ENCODE results near the gene ALG12. TPM values are rescaled to one million over a fixed set of nuclear protein-coding genes. Genes with fewer than 3 reads are reported as not detected.
A peak's percentile ranks its signal among the peaks of the same experiment; 100 is the strongest.

ALG12 gene
- total RNA-seq, 1 donor = 6.8 TPM

DNA sequence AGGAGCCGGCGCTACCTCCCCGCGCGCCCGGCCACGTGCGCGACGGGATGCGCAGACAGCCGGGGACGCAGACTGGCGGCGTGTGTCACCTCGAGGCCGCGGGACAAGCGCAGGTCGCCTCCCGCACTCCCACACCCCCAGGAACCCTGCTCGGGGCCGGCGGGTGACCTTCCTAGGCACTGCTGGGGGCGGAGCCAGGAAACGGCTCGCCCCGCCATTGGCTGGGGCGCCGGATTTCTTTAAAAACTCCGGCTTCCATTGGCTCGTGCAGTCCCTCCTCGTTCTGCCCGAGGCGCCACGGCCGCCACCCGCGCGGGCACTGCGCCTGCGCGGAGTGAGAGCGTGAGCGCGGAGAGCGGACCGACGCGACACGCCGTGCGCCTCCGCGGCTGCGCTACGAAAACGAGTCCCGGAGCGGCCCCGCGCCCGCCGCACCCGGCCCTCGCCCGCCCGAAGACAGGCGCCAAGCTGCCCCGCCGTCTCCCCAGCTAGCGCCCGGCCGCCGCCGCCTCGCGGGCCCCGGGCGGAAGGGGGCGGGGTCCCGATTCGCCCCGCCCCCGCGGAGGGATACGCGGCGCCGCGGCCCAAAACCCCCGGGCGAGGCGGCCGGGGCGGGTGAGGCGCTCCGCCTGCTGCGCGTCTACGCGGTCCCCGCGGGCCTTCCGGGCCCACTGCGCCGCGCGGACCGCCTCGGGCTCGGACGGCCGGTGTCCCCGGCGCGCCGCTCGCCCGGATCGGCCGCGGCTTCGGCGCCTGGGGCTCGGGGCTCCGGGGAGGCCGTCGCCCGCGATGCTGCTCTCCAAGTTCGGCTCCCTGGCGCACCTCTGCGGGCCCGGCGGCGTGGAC lies 42.1 kb upstream of the ALG12 start, which contains the start of gene PIM3:
Gene PIM3, plus strand, starts transcription at position 614 of the 846 bp plus-strand sequence. Its CDS starts 176 bp downstream, at position 790.
- Histone ChIP-seq H3K9me3 (ENCODE audit: low read depth, low read length) (no peaks in the 10 kb centered on the region), H3K27me3 (ENCODE audit: insufficient read depth, low read length) (no peaks in the 10 kb centered on the region), H3K4me3 (ENCODE audit: low read length) (peak within 1 kb of the TSS; percentile 82), H3K4me1 (ENCODE audit: insufficient read depth, low read length) (peaks cover 43% of the 10 kb centered on the region)

DNA sequence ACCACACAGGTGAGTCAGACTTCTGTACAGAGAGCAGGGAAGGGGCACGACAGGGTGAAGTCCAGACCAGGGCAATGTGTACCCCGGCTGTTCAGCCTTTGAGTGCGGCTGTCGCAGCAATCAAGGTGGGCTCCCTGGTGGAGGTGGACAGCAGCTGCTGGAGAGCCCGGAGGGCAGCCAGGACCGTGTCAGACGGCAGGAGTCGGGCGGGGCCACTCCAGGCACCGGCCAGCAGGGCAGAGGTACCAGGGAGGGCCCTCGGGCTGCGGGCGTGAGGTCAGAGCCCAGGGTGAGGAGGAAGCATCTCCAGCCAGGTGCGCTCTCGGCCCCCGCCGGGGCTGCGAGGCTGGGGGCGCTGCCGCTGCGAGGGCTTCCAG lies 41.5 kb upstream of the ALG12 start:
- H3K27me3 ChIP-seq (ENCODE audit: insufficient read depth, low read length) = no peaks in the 10 kb centered on the region
- H3K4me1 ChIP-seq (ENCODE audit: insufficient read depth, low read length) = peaks cover 37% of the 10 kb centered on the region
- H3K4me3 ChIP-seq (ENCODE audit: low read length) = peak overlapping the region; percentile 82
- H3K9me3 ChIP-seq (ENCODE audit: low read depth, low read length) = no peaks in the 10 kb centered on the region

DNA sequence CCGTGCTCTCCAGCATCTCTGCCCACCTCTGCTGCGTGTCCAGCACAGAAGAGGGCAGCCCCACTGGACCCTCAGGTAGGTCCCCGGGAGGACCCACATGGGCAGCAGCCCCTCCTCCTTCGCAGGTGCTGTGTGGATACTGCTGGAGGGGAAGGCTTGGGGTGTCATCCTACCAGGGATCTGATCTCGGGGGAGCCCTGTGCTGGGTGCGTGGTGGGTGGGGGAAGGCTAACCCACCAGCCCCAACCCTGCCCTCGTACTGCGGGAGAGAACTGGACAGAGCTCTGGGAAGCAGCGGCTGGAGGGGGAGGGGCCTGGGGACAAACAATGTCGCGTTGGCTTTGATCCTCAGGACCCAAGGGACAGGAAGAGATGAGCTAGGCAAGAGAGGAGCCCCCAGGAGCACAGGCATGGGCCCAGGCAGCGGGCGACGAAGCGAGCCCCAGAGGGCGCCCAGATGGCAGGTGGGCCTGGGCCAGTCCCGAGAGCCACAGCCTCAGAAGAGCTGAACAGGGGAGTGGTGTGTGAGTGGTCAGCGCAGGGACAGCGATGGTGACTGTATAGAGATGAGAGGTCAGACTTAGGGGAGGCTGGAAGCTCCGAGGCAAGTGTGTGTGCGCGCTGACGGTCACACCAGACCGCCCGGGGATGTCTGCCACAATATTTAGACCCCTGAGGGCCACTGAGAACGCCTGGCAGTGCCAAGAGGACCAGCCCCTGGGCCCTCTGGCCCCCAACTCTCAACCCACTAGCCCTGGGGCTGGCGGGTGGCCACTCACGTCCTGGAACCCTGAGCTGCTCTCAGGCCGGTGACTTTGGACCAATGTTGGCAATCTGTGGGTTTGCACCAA lies 40.9 kb upstream of the ALG12 start:
- no peaks in the 10 kb centered on the region for H3K9me3 ChIP-seq (ENCODE audit: low read depth, low read length)
- peak overlapping the region; percentile 82 for H3K4me3 ChIP-seq (ENCODE audit: low read length)
- H3K27me3 ChIP-seq (ENCODE audit: insufficient read depth, low read length) = no peaks in the 10 kb centered on the region
- peaks cover 33% of the 10 kb centered on the region for H3K4me1 ChIP-seq (ENCODE audit: insufficient read depth, low read length)

DNA sequence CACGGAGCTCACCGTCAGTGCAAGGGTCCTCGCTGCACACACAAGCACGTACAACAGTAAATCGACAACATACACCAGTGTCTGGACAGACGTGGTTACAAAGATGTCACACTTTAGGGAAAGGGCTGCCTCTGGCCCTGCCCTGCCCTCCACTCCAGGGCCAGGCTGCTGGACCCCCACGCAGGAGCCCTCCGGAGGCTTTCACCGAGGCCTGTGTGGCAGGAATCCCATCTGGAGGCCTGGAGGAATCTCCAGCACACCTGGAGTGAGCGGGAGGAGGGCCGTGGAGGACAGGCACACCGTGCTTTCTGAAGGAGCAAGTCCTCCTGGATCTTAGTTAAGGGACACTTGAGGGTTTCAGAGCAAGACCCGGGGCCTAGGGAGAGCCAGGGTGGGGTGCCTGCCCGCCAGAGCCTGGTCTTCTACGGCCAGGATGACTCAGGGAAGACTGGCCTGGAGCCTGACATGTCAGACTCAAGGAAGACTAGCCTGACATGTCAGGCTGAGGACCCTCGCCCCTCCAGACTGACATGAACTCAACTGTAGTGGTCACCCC lies 40.2 kb upstream of the ALG12 start:
- Histone ChIP-seq H3K4me3 (ENCODE audit: low read length) (no peak overlapping the region), H3K27me3 (ENCODE audit: insufficient read depth, low read length) (no peaks in the 10 kb centered on the region), H3K4me1 (ENCODE audit: insufficient read depth, low read length) (peaks cover 33% of the 10 kb centered on the region), H3K9me3 (ENCODE audit: low read depth, low read length) (no peaks in the 10 kb centered on the region)

DNA sequence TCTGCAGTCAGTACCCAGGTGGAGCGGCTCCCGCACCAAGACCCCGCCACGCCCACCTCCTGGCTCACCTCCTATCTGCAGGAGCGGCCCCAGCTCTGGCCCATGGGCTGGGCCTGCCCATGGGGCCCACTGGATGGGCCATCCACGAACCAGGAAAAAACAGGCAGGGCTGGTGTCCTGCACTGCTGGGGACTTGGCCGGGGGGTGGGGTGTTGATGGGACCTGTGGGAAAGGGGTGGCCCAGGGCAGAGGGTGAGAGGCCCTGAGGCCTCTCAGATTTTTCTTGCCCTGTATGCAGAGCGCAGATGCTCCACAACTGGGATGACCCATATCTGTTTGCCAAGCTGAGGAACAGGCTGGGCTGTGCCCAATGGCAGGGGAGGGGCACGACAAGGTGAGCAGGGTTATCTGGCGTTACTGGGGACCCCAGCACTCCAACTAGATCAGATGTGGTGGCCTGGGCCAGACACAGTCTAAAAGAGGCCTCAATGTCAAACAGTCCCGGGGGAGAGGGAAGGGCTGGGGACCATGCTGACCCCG lies 39.7 kb upstream of the ALG12 start:
- H3K4me1 ChIP-seq (ENCODE audit: insufficient read depth, low read length) = peaks cover 33% of the 10 kb centered on the region
- H3K9me3 ChIP-seq (ENCODE audit: low read depth, low read length) = no peaks in the 10 kb centered on the region
- no peaks in the 10 kb centered on the region for H3K27me3 ChIP-seq (ENCODE audit: insufficient read depth, low read length)
- no peak overlapping the region for H3K4me3 ChIP-seq (ENCODE audit: low read length)

DNA sequence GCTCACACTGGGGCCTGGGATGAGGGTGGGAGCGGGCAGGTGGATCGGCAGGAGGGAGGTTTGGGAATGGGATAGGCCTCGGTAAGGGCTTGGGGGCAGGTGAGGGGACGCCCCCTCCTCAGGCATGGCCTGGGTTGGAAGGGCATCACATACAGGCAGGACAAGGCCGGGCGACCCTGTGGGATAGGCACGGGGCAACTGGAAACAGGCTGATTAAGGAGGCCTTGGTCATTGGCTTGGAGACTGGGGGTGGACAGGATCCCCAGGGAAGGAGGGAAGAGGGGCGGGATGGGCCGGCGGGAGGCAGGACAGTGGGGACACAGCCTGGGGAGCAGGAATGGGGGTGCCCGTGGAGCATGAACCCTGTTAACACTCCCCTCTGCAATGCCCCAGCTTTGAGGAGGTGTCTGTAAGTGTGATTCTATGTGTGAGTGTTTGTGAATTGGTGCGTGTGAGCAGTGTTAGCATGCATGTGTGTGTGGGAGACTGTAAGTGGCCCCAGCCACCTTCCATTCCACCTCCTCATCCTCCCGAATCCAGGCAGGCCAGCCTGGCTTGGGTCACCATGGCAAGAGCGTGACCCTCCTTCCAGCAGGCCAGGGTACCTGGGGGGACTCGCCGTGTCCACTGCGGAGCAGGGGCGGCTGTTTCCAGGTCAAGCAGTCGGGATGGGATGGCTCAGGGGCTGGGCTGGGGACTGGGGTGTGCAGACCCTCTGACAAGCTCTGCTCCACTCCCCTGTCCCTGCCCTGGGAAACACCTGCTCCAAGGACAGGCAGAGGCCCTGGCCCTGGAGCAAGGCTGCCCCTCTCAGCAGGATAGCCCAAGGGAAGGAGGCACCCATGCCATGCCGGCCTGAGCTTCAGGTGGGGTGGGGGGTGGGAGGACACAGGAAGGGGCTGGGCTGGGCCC lies 38.9 kb upstream of the ALG12 start:
- Histone ChIP-seq H3K4me1 (ENCODE audit: insufficient read depth, low read length) (peaks cover 33% of the 10 kb centered on the region), H3K4me3 (ENCODE audit: low read length) (no peak overlapping the region), H3K9me3 (ENCODE audit: low read depth, low read length) (no peaks in the 10 kb centered on the region), H3K27me3 (ENCODE audit: insufficient read depth, low read length) (no peaks in the 10 kb centered on the region)

DNA sequence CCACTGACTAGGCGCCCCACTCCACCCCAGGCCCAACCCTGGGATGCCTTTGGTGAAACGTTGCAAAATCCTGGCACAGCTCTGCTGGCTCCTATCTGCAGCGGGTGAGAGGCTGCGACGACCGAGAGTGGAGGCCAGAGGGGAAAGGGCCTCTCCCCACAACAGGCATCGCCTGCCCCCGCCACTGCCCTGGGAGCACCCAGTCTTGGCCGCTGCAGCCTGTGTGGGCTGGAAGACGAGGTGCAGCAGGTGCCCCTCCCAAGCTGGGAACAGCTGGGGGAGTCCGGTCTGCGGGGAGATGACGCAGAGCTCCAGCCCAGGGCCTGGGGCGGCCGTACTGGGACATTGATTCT lies 38.2 kb upstream of the ALG12 start:
- Histone ChIP-seq H3K9me3 (ENCODE audit: low read depth, low read length) (no peaks in the 10 kb centered on the region), H3K4me1 (ENCODE audit: insufficient read depth, low read length) (peaks cover 32% of the 10 kb centered on the region), H3K27me3 (ENCODE audit: insufficient read depth, low read length) (no peaks in the 10 kb centered on the region), H3K4me3 (ENCODE audit: low read length) (no peak overlapping the region)

DNA sequence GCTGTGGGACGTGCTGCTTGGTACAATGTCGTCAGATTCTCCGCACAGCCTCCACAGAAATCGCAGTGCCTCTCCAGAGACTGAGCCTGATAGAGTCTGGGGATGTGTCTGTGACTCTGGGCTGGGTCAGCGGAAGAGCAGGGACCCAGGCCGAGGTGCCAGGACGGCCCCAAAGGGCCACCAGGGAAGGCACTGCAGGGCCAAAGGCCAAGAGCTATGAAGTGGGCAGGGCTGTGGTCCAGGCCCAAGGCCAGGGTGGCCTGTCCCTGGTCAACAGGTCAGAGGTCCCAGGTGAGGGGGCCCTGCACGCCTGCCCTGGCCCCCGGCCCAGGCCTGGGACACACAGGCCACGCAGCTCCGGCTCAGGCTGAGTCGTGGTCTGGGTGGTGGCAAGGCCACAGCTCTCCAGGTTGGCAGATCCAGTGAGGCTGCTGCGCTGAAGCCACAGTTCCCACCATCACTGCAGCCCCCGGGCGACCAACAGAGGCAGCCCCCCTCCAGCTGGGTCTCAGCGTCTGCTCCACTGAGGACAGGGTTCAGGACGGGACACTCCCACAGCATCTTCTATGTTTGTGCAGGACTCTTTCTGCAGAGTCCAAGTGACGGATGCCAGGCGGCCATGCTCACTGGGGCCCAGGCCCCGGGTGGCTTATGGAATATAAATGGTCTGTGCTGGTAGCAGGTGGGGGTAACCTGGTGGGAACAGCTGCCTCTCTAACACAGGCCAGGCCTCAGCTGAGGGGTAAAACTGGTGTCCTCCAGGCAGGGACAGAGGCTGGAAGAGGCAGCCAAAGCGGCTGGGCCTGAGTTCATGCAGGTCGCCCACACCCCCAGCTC lies 37.6 kb upstream of the ALG12 start:
- H3K27me3 ChIP-seq (ENCODE audit: insufficient read depth, low read length) = no peaks in the 10 kb centered on the region
- H3K9me3 ChIP-seq (ENCODE audit: low read depth, low read length) = no peaks in the 10 kb centered on the region

DNA sequence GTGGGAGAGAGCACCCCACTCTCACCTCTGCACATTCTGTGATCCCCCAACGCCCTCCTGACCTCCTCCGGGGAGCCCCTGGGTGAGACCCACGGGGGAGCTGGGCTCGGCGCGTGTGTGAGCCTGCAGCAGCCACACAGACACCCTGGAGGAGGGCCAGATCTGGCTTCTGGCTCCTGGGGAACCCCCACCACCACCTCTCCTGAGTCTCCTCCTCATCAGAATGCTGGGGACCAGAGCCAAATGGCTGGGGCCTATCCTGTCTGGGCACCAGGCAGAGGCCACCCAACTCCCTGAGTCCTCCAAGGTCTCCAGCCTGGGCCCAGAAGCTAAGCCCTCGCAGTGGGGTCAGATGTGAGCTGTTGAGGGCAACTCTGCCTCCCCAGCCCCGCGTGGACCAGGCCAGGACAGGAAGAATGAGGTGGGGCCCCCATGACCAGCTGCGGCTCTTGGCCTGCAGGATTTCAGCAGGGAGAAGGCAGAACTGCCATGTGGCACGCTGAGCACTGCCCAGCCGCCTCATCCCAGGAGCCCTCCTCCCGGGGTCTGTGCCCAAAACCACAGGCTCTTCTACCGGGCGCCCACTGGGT lies 36.8 kb upstream of the ALG12 start:
- H3K4me1 ChIP-seq (ENCODE audit: insufficient read depth, low read length) = peaks cover 39% of the 10 kb centered on the region
- H3K9me3 ChIP-seq (ENCODE audit: low read depth, low read length) = no peaks in the 10 kb centered on the region
- no peak overlapping the region for H3K4me3 ChIP-seq (ENCODE audit: low read length)
- no peaks in the 10 kb centered on the region for H3K27me3 ChIP-seq (ENCODE audit: insufficient read depth, low read length)

More for the DNA sequence above, 37.6 kb upstream of the ALG12 start:
- H3K4me1 ChIP-seq (ENCODE audit: insufficient read depth, low read length) = peaks cover 36% of the 10 kb centered on the region
- no peak overlapping the region for H3K4me3 ChIP-seq (ENCODE audit: low read length)

DNA sequence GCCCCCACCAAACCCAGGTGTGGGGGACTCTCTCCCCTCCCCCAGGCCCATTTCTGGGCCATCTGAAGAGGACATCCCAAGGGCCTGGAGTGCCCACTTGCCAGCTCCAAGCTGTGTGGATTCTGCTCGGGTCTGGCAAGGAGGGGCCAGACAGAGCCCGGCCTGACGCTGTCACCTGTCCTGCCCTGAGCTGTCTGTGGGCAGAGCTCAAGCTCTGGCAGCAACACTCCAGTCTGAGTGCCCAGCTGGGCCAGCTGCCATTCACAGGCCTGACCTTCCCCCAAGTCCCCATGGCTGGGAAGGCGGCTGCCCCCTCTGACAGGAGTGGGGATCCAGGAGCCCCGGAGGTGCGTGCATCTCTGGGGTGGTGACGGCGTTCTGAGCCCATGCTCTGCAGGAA lies 36.1 kb upstream of the ALG12 start:
- no peak overlapping the region for H3K4me3 ChIP-seq (ENCODE audit: low read length)
- H3K27me3 ChIP-seq (ENCODE audit: insufficient read depth, low read length) = no peaks in the 10 kb centered on the region
- no peaks in the 10 kb centered on the region for H3K9me3 ChIP-seq (ENCODE audit: low read depth, low read length)
- H3K4me1 ChIP-seq (ENCODE audit: insufficient read depth, low read length) = peaks cover 33% of the 10 kb centered on the region

DNA sequence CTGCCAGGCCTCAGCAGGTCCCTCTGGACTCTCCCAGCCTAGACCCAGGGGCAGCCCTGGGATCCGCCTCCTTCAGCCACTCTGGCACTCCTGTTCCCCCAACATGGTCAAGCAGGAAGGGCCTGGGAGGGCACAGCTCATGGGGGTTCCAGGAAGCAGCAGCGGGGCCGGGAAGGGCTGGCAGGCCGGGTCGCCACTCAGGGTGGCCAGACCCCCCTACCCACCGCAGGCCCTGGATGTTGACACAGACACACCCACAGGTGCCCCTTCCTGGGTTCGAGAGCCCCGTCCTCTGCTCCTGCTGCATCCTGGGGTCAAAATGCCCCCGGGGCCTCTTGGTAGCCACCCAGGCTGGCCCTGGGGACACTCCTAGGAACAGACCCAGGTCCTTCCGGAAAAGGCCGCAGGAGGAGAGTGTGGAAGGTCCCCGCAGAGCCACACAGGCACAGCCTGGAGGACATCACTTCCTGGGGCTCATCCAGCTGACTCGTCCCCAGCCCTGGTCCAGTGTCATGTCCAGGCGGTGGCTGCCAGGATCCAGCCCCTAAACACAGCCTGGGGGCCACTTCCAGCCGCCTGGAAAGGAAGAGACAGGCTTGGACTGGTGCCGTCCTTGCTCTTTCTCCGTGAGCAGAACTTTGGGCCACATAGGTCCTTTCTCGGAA lies 35.6 kb upstream of the ALG12 start:
- H3K4me3 ChIP-seq (ENCODE audit: low read length) = no peak overlapping the region
- H3K9me3 ChIP-seq (ENCODE audit: low read depth, low read length) = no peaks in the 10 kb centered on the region

DNA sequence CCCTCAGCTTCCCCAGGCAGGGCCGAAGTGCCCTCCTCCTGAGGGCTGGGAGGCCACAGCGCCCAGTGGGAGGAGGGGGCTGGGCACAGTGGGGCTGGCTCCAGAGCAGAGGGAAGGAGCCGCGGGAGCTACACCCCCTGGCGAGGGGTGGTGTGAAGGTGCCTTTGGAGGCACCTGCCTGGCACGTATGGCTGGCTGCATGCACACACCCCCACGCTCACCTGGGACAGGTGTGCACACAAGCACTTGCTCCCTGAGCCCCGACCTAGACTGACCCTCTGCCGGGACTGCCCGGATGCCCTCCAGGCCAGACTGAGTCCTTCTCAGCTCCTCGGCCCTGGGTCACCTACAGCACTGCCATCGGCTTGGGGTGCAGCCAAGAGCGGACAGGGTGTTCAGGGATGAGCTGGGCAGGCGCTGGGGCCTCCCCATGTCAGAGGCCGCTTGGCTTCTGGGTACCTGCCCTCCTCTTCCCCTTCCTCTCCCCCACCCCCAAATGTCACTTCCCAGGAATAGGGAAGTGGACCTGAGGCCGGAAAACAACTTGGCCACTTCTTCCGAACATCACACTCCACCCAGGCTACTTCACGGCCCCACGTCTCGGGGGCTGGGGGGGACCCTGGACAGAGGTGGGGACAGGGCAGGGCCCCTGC lies 34.9 kb upstream of the ALG12 start:
- Histone ChIP-seq H3K27me3 (ENCODE audit: insufficient read depth, low read length) (no peaks in the 10 kb centered on the region), H3K9me3 (ENCODE audit: low read depth, low read length) (no peaks in the 10 kb centered on the region), H3K4me1 (ENCODE audit: insufficient read depth, low read length) (peaks cover 30% of the 10 kb centered on the region), H3K4me3 (ENCODE audit: low read length) (no peak overlapping the region)

More for the DNA sequence above, 35.6 kb upstream of the ALG12 start:
- Histone ChIP-seq H3K4me1 (ENCODE audit: insufficient read depth, low read length) (peaks cover 30% of the 10 kb centered on the region), H3K27me3 (ENCODE audit: insufficient read depth, low read length) (no peaks in the 10 kb centered on the region)
